SK-MEL-5 (cell line): ENCODE measurements around the gene CACNA1C. TPM values are rescaled to one million over a fixed set of nuclear protein-coding genes. Genes with fewer than 3 reads are reported as not detected.

Experiments
- DNase-seq: peaks from one replicate; pipeline ENCODE4 v3.0.0-alpha.2; 2016; ENCODE audit warnings: low read depth, low spot score
- in situ Hi-C: cut with HindIII; loops from 2 replicates; pipeline ENCODE4 v1.10.0; 2016; ENCODE audit warnings: low sequenced_read_pairs, high pct_unique_total_duplicates, low pct_unique_long_range_greater_than_20kb
- total RNA-seq: library from RNA; depleted of rRNA; stranded (reverse); fragments of >200 nt; shearing (Covaris generic); gene quantifications from 2 replicates; pipeline ENCODE4 v1.2.3, GENCODE V29; 2014

Gene CACNA1C
- total RNA-seq, 1 experiment from 2014 or later: 0.05 TPM

DNA sequence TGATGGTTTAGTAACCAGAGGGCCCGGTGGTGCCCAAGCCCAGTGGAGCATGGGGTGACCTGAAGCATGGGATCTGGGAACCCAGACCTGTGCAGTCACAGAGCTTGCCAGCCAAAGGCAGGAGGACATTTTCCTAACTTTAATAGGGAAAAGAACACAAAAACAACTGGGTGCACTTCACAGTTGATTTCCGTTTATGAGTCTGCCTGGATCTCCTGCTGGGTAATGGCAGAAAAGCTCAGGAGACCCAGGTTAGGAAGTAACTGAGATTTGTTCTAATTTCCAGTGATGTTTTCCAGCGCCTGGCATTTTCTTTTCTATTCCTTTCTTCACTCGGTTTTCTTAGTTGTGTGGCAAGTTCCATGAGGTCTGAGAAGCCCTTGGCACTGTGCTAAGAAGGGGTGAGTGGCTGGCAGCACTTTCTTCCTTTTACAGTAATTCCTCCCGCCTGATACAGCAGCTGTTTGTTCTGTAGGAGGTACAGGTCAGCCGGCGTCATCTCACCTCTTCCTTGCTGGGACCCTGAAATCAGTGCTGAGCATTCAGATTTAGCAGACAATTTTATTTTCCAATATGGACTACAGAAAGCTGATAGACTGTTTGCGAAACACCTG, 5.1 kb downstream of the CACNA1C start:
- in situ Hi-C loops: no loop called here
- DNase-seq: no peak

DNA sequence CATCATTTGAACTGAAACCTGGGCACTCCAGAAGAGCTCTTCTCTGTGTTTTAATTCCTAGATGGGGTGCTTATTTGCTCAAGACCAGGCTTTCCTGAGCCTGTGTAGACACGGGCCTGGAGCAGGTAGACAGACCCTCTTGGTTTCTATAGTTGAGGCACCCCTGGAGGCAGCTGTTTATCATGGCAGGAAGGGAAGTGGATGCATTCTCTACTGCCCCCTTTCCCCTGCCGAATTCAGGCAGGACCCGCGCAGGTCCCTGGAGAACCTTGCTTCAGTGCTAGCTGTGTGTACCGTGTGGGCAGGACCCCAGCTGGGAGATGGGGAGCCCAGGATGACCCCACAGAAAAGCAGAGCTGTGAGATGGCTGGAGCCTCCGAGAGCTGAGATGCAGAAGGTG, 6.0 kb downstream of the CACNA1C start:
- DNase-seq: no peak
- in situ Hi-C loops: no loop called here

DNA sequence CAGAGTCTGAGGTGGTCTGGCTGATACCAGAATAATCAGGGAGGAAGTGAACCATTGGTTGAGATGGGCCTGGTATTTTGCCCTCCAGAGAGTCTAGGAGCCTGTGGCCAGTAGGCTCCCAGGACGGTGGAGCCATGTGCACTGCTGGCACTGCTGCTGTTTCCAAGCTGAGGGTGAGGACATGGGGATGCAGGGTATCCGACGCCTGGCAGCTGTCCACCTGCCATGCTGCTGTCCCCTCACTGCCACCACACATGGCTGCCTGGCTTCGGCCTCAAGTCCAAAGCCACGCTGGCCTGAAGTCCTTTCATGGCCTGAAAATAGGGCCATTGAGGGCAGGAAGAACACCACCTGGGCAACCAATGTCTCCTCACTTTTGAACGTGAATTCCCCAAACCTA, 8.6 kb downstream of the CACNA1C start:
- DNase-seq: no peak
- in situ Hi-C loops: no loop called here

DNA sequence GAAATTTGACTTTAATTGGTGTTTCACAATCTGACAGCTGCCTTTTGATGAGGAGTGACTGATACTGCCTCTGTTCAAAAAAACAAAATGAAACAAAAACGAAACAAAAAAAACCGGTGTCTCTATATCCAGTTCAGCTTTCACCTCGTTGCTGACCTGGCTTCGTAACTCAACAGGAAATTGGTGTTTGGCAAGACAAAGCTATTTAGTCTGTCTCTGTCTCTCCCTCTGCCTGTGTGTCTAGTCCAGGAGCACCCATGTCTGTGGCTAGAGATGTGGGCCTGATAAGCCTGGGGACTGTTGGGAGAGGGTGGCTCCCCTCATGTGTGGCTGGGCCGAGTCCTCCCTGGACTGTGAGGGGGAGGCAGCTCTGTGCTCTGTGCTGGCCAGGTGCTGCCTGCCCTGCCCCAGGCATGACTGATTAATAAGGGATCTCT, 11.3 kb downstream of the CACNA1C start:
- in situ Hi-C loops: no loop called here
- no peak for DNase-seq

DNA sequence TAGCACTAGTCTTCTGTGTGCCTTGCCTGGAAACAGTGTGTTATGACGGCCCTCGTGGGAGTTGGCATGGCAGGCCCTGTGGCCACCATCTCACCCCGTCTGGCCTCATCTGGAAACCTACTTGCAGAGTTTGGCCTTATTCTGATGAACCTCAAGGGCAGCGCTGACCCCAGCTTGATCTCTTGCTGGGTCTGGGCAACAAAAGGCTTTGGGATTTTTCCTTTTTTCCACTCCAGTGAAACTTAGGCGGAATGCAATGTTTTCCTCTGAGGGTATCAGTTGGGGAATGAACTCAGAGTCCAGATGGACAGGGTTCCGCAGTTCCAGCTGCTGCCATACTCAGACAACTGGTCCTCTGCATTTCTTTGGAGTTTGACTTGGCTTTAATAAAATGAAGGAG, 15.9 kb downstream of the CACNA1C start:
- no peak for DNase-seq
- in situ Hi-C loops: no loop called here

DNA sequence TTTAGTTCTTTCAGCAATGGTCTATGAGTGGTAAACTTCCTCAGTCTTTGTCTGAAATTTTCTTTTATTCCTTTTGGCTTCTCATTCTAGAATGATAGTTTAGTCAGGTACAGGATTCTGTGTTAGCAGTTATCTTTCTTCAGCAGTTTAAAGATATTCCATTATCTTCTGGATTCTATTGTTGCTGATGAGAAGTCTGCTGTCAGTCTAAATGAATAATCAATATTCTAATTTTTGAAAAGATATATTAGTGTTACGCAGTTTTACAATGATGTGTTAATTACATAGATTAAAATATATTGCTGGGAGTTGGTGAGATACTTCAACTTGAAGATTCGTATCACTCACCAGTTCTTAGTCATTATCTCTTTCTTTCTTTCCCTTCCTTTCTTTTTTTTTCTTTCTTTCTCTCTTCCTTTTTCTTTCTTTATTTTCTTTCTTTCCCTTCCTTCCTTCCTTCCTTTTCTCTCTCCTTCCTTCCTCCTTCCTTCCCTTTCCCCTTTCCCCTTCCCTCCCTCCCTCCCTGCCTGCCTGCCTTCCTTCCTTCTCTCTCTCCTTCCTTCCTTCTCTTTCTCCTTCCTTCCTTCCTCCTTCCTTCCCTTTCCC, 17.8 kb downstream of the CACNA1C start:
- DNase-seq: no peak
- in situ Hi-C loops: no loop called here

DNA sequence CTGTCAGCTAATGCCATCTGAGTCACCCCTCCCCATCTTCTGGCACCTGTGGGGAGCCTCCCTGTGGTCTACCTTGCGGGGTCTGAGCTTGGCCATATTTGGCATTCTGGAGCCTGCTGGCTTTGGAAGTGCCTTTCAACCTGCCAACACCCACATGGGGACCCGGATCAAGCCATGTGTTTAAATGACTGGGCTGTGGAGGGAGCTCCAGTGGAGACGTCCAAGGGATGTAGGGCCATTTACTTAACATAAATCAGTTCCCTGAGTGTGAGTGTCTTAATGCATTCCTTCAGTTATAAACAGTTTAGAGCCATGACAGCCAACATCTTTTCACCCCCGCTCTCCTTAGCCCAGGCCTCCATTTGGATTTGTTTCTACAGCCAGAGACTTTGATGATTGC, 22.0 kb downstream of the CACNA1C start:
- no peak for DNase-seq
- in situ Hi-C loops: no loop called here

DNA sequence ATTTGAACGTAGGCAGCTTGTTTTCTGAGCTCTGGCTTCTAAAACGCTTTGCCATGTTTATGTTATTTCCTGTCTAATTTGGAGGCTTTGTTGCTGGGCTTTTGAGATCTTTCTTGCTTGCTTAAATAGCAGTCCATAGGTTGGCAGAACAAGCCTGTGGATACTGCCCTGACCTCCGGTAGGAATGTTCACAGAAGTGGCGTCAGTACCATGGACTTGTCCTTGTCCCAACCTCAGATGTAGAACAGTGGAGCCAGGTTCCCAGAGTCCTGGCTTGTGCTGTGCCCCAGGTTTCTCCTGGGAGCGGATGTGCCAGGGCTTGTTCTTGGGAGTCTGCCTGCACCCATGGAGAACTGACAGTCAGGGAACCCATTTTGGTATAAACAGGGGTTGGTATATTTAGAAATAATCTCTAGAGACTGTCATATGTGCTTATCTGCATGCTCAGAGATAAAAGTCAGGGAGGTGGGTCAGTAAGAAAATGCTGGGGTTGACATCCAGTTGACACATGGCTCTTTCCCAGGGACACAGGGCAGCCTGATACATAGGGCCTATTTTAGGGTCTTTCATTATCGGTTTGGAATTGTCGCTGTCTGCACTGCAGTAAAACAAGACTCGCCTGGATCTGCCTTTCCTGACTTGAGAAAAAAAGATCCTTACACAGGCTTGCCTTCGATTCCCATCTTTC, 22.9 kb downstream of the CACNA1C start:
- DNase-seq: no peak
- in situ Hi-C loops: no loop called here

DNA sequence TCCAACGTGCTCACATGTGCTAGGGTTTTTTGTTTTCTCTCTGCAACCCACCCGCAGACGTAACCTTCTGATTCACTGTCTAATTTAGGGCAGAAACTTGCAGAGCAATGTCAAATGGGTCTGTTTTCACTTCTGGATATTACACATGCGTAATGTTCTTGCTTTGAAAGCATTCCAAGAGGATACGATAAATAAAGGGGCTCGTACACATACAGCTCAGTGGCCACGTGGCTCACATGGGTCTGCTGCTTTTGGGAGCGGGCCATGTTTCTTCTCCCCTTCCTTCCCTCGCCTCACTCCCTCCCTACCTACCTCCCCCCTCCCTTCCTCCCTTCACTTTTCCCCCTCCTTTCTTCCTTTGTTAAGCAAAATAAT, 23.4 kb downstream of the CACNA1C start:
- in situ Hi-C loops: no loop called here
- DNase-seq: no peak

DNA sequence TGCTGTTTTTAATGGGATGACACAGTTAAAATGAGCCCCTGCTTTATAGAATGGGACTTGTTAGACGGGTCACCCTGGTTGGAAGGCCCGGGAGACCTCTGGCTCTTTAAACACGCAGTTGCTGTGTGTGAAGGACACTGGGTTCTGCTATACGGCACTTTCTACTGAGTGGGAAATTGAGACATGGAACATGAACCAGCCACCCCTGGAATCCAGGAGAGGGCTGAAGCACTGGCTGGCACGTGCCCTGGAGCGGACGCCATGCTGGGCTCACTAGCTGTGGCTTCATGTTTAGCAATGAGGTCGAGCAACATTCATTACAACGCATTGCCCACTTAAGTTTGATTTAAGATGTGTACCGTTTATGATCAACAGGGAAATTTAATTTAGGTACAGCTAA, 23.9 kb downstream of the CACNA1C start:
- in situ Hi-C loops: no loop called here
- no peak for DNase-seq

DNA sequence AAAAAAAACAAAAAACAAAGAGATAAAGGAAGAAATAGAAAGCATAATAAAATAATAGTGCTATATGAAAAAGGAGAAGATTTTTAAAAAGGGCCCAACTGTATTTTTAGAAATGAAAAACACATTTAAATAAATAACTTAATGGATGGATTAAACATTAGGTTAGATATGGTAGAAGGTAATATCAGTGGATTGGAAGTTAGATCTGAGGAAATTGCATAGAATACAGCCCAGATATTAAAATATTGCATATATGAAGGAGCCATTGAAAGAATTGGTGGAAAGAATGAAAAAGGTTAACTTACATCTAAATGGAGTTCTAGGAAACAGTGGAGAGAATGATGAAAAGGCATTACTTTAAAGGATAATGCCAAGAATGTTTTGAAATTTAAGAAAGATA, 27.8 kb downstream of the CACNA1C start:
- DNase-seq: no peak
- in situ Hi-C loops: no loop called here

DNA sequence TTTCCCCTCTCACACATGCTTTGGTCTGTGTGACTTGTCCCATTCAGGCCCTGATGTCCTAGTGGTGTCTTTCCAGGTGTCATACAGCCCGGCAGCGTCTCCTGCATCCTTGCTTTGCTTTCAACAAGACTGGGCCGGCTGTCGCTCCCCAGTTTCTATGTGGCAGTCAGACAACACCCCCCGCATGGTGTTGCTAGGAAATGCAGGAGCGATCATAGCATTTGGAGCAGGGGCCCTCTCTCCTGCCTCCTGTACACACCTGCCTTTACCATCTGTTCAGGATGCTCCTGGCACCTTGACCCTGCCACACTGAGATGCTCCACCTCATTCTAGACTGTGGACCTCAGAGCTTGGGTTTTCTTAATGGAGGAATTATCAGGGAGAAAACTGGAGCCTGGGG, 29.5 kb downstream of the CACNA1C start:
- no peak for DNase-seq
- in situ Hi-C loops: no loop called here

DNA sequence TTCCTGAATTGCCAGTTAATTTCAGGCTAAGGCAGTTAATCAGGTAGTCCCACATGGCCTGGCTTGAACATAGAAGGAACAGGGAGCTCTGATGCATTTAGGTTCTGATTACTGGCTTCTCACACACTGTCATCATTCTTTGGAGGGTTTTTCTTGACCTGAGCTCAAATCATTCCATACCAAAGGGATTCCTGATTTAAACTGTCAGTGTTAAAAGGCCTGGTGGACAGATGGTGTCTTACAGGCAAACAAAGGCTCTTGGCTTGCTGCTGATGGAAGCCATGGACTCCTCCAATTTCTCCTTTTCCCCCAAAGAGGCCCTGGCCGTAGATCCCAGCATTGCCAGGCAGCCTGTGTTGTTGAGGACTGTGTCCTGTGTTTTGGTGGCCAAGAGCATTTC, 30.2 kb downstream of the CACNA1C start:
- in situ Hi-C loops: no loop called here
- DNase-seq: no peak

DNA sequence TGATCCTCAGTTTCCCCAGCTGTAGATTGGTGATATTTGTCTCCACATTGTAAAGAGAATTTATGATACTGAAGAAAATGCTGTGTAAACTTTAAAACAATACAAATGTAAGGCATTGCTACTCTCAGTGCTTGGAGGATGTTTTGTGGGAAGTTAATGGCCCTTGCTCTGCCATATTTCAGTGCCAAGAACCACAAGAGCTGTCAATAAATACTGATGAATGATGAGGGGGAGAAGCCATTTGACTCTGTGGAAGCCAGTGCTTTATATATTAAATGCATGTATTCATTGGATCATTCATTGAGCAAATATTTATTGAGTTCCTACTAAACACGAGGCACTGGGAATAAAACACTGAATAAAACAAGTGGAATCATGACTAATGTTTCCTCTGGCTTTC, 30.8 kb downstream of the CACNA1C start:
- no peak for DNase-seq
- in situ Hi-C loops: no loop called here

DNA sequence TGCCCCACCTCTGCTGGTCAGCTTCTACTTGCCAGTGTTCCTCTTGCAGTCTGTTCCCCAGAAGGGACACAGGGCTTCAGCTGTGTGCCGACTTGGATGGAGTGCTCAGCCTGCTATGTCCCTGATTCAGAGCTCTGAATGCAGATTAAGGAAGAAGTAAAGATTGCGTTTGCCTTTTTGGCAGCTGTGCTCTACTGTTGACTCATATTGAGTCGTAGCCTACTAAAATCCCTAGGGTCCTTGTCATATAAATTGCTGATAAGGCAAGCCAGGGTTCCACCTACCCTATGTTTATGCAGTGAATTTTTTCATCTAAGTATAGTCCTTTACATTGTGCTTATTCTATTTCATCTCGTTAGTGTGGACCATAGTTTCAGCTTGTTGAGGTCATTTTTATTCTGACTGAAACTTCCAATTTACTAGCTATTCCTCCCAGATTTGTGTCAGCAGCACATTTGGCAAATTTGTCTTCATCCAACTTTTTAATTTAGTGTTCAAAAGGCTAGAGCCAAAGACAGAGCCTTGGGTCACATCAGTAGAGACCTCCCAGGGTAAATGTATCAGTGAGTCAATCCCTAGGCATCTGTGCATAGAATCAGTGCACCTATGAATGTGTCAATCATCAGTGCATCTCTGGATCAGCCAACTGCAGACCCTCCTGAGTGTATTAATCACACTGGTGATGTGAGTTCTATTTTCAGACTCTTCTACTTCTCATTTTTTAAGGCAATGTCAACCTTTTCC, 31.9 kb downstream of the CACNA1C start:
- DNase-seq: no peak
- in situ Hi-C loops: no loop called here

DNA sequence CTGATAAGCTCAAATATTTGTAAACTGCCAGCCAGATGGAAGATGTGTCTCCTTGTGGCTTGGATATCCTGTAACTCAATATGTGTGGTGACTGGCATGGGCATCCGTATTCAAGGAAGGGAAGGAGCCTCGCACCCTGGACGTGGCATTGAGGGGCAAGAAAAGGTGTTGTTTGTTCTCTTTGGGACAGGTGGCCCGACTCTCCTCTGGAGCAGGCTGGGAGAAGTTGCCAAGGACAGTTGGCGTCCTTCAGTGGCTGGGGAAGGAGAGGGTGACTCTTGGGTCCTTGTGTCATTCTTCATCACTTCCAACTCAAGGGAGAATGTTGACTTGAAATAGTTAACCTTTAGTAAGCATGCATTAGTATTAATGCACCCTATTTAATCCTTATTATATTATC, 39.6 kb downstream of the CACNA1C start:
- in situ Hi-C loops: no loop called here
- no peak for DNase-seq

DNA sequence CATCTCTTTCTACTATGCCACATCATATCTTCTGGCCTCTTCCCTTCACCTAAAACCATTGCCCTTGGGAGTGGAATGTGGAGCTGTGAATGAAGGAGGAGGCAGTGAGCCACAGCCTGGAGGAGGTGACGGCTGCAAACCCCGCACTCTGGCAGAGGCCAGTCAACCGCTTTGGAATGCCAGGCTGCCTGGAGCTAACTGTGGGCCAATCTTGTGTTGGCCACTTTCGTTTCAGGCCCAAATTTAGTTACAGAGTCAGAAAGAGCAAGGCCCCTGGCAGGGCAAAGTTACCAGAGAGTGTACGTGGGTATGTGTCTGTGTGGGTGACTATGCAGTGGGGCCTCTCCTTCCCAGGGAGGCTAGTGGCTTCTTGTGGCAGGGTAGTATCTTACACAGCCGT, 40.1 kb downstream of the CACNA1C start:
- DNase-seq: no peak
- in situ Hi-C loops: no loop called here

DNA sequence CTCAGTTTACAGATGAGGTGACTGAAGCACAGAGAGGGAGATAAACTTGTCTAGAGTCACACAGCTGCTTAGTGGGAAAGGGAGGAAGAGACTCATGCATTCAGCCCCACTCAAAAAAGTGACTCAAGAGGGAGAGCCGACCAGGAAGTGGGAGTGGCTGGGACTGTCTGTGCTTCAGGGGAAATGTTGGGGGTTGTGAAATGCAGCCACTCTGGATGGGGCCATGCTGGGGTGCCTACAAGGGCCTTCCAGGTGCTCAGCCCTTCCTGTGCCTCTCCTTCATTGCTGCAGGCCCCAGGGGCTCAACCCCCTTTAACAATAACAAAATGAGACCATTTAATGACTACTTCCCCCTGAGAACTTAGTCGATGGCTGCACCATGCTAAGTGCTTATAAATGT, 41.8 kb downstream of the CACNA1C start:
- in situ Hi-C loops: no loop called here
- no peak for DNase-seq

DNA sequence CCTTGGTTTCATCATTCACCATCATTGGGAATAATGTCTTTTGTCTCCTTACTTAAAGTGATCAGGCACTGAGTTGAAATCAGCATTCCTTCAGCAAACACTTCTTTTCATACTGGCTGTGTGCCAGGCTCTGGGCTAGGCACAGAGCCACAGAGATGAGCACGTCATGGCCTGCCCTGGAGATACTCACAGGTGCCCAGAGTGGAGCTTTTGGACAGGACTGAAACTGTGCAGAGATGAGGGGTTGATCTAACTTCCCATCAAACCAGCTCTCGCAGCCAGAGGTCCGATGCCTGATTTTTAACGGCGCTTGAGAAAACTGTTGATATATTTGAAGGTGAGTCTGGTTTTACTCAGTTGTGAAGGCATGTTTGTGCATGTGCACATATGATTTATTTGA, 43.1 kb downstream of the CACNA1C start:
- DNase-seq: no peak
- in situ Hi-C loops: no loop called here
